Neural crest cell (in vitro differentiated cells): ENCODE measurements around the gene ADGRA1. TPM values are rescaled to one million over a fixed set of nuclear protein-coding genes. Genes with fewer than 3 reads are reported as not detected.
"Not testable (repeated sequence)": the region's sequence is repeated elsewhere in the genome, so short reads cannot be mapped to it uniquely, and the experiment has no call there.

Experiments
- DNase-seq: peaks from one replicate; pipeline ENCODE4 v3.0.0; 2021; ENCODE audit warnings: low read depth, mixed read lengths, low spot score
- H3K27ac Mint-ChIP-seq: one replicate; pipeline ENCODE4 v1.8.0; 2021; ENCODE audit warnings: mild to moderate bottlenecking, mixed read lengths; ENCODE audit not compliant: unreplicated experiment
- H3K27me3 Mint-ChIP-seq: 2 replicates; pipeline ENCODE4 v1.8.0; 2021; ENCODE audit warnings: low read depth, mild to moderate bottlenecking, mixed read lengths
- H3K36me3 Mint-ChIP-seq: 2 replicates; pipeline ENCODE4 v1.8.0; 2021; ENCODE audit warnings: low read depth, mild to moderate bottlenecking, mixed read lengths
- H3K4me1 Mint-ChIP-seq: 2 replicates; pipeline ENCODE4 v1.8.0; 2021; ENCODE audit warnings: mixed read lengths
- H3K4me3 Mint-ChIP-seq: one replicate; pipeline ENCODE4 v1.8.0; 2021; ENCODE audit warnings: mild to moderate bottlenecking, mixed read lengths
- H3K9me3 Mint-ChIP-seq: 2 replicates; pipeline ENCODE4 v1.8.0; 2021; ENCODE audit warnings: mixed read lengths
- CTCF ChIP-seq: fragments of 200-600 bp; sonication (generic); conservative IDR thresholded peaks from 2 replicates; pipeline ENCODE4 v1.5.0; 2021; ENCODE audit warnings: antibody characterized with exemption, mild to moderate bottlenecking
- total RNA-seq: library from RNA; stranded (reverse); gene quantifications from 2 replicates; pipeline ENCODE4 v1.2.1, GENCODE V29; 2021

ADGRA1 gene
- total RNA-seq, 1 donor from 2014 or later = 0.33 TPM

GRCh38 chr10:133049639-133050038 is 38.1 kb upstream of the ADGRA1 start:
- no peaks in the 10 kb centered on the region for H3K9me3 Mint-ChIP-seq
- no peak overlapping the region for H3K27ac Mint-ChIP-seq
- H3K36me3 Mint-ChIP-seq = no peaks in the 10 kb centered on the region
- H3K4me1 Mint-ChIP-seq = peaks cover 10% of the 10 kb centered on the region
- no peak for TF ChIP-seq CTCF
- no peaks in the 10 kb centered on the region for H3K27me3 Mint-ChIP-seq
- no peak for DNase-seq
- no peak overlapping the region for H3K4me3 Mint-ChIP-seq

- no peak overlapping the region for H3K4me3 Mint-ChIP-seq
- peaks cover 7% of the 10 kb centered on the region for H3K4me1 Mint-ChIP-seq
- H3K27me3 Mint-ChIP-seq = no peaks in the 10 kb centered on the region
Observed at GRCh38 chr10:133050371-133050770, 37.4 kb upstream of the ADGRA1 start.

GRCh38 chr10:133052076-133052475 is 35.6 kb upstream of the ADGRA1 start:
- TF ChIP-seq CTCF = no peak
- no peak overlapping the region for H3K4me3 Mint-ChIP-seq
- H3K9me3 Mint-ChIP-seq = no peaks in the 10 kb centered on the region
- H3K4me1 Mint-ChIP-seq = peaks cover 7% of the 10 kb centered on the region
- no peaks in the 10 kb centered on the region for H3K36me3 Mint-ChIP-seq
- no peak for DNase-seq
- H3K27ac Mint-ChIP-seq = no peak overlapping the region
- H3K27me3 Mint-ChIP-seq = no peaks in the 10 kb centered on the region

More at GRCh38 chr10:133050371-133050770, 37.4 kb upstream of the ADGRA1 start:
- no peaks in the 10 kb centered on the region for H3K36me3 Mint-ChIP-seq
- DNase-seq = no peak
- no peak for TF ChIP-seq CTCF
- no peaks in the 10 kb centered on the region for H3K9me3 Mint-ChIP-seq
- no peak overlapping the region for H3K27ac Mint-ChIP-seq

- peaks cover 11% of the 10 kb centered on the region for H3K4me1 Mint-ChIP-seq
- H3K9me3 Mint-ChIP-seq = not testable (repeated sequence)
Observed at GRCh38 chr10:133053527-133054133, 34.1 kb upstream of the ADGRA1 start.

GRCh38 chr10:133055470-133055869 is 32.3 kb upstream of the ADGRA1 start:
- H3K4me3 Mint-ChIP-seq = no peak overlapping the region
- H3K9me3 Mint-ChIP-seq = no peaks in the 10 kb centered on the region
- DNase-seq = no peak
- TF ChIP-seq CTCF = no peak
- peaks cover 11% of the 10 kb centered on the region for H3K27me3 Mint-ChIP-seq
- H3K4me1 Mint-ChIP-seq = peaks cover 12% of the 10 kb centered on the region
- H3K36me3 Mint-ChIP-seq = no peaks in the 10 kb centered on the region
- H3K27ac Mint-ChIP-seq = no peak overlapping the region

More at GRCh38 chr10:133053527-133054133, 34.1 kb upstream of the ADGRA1 start:
- not testable (repeated sequence) for H3K36me3 Mint-ChIP-seq, H3K27me3 Mint-ChIP-seq, DNase-seq, H3K27ac Mint-ChIP-seq, H3K4me3 Mint-ChIP-seq

GRCh38 chr10:133056001-133056400 is 31.7 kb upstream of the ADGRA1 start:
- TF ChIP-seq CTCF = no peak
- Mint-ChIP-seq H3K27ac (no peak overlapping the region), H3K36me3 (no peaks in the 10 kb centered on the region), H3K4me1 (peaks cover 12% of the 10 kb centered on the region), H3K4me3 (no peak overlapping the region), H3K9me3 (no peaks in the 10 kb centered on the region), H3K27me3 (peaks cover 11% of the 10 kb centered on the region)
- DNase-seq = no peak
